Measurements from ENCODE around the gene PAXIP1. TPM values are rescaled to one million over a fixed set of nuclear protein-coding genes. Genes with fewer than 3 reads are reported as not detected.
A peak's percentile ranks its signal among the peaks of the same experiment; 100 is the strongest.

The PAXIP1 gene
- total RNA-seq, 2 experiments from 2014 or later, result 6.4 to 6.7 TPM

GRCh38 chr7:154956427-154956826 lies 46.5 kb downstream of the PAXIP1 start:
- DNase-seq (no peak), ATAC-seq (ENCODE audit: poor library complexity) (no peak)
- CTCF ChIA-PET, result interaction anchor here (1.3 kb wide), 1 partner anchor 21 kb away, joined by 3 read pairs; no protein-coding TSS in a partner anchor
- no peak overlapping the region for H3K27ac ChIP-seq (ENCODE audit: low read depth in 1 of 2, low read length in 2 of 2)
- H3K27me3 ChIP-seq (ENCODE audit: control insufficient read depth in 1 of 2, insufficient read depth in 2 of 2, low read length in 2 of 2), result no peaks in the 10 kb centered on the region
- H3K27ac Mint-ChIP-seq, result no peak overlapping the region
- no peaks in the 10 kb centered on the region for H3K9me3 ChIP-seq (ENCODE audit: control insufficient read depth in 1 of 2, insufficient read depth in 1 of 2, low read length in 2 of 2)
- H3K36me3 ChIP-seq (ENCODE audit: insufficient read depth, low read length), result peaks cover 45% of the 10 kb centered on the region
- peaks cover 77% of the 10 kb centered on the region for H3K36me3 Mint-ChIP-seq (ENCODE audit: low read depth)
- no peaks in the 10 kb centered on the region for H3K9me3 Mint-ChIP-seq
- no peaks in the 10 kb centered on the region for H3K4me1 Mint-ChIP-seq (ENCODE audit: low read depth)
- no peak for TF ChIP-seq CTCF (IDR thresholded peaks at IDR 0.05)
- H3K27me3 Mint-ChIP-seq, result no peaks in the 10 kb centered on the region
- H3K4me1 ChIP-seq (ENCODE audit: insufficient read depth, low read length), result no peaks in the 10 kb centered on the region
- intact Hi-C loops (cut with DNase I, micrococcal nuclease), result loop anchor here (5.0 to 10.0 kb wide), 2 partner anchors 41 to 48 kb away; partner anchors contain the start of gene PAXIP1 (in 1 of the 2)
- H3K4me3 ChIP-seq (ENCODE audit: low read length), result no peak overlapping the region
- H3K4me3 Mint-ChIP-seq, result no peak overlapping the region
- POLR2A ChIA-PET, result no interaction called here

- Mint-ChIP-seq H3K27ac (no peak overlapping the region), H3K4me1 (ENCODE audit: low read depth) (no peaks in the 10 kb centered on the region), H3K36me3 (ENCODE audit: low read depth) (peaks cover 73% of the 10 kb centered on the region), H3K27me3 (no peaks in the 10 kb centered on the region), H3K4me3 (no peak overlapping the region), H3K9me3 (no peaks in the 10 kb centered on the region)
- ChIA-PET POLR2A (interaction anchor here (0.7 to 2.1 kb wide), 2 partner anchors 11 to 26 kb away, joined by 3 to 9 read pairs; no protein-coding TSS in a partner anchor), CTCF (interaction anchor here (0.7 to 3.8 kb wide), 6 partner anchors 11 to 42 kb away, joined by 3 to 47 read pairs (median 5); no protein-coding TSS in a partner anchor)
- no peak overlapping the region for H3K27ac ChIP-seq (ENCODE audit: low read depth in 1 of 2, low read length in 2 of 2)
- no peaks in the 10 kb centered on the region for H3K9me3 ChIP-seq (ENCODE audit: control insufficient read depth in 1 of 2, insufficient read depth in 1 of 2, low read length in 2 of 2)
- no peaks in the 10 kb centered on the region for H3K27me3 ChIP-seq (ENCODE audit: control insufficient read depth in 1 of 2, insufficient read depth in 2 of 2, low read length in 2 of 2)
- peak; percentile 67 for TF ChIP-seq CTCF (IDR thresholded peaks at IDR 0.05)
- H3K4me1 ChIP-seq (ENCODE audit: insufficient read depth, low read length), result no peaks in the 10 kb centered on the region
- no peak overlapping the region for H3K4me3 ChIP-seq (ENCODE audit: low read length)
- DNase-seq (peak; percentile 58 to 83 (median 65)), ATAC-seq (ENCODE audit: poor library complexity) (peak; percentile 62)
- peaks cover 49% of the 10 kb centered on the region for H3K36me3 ChIP-seq (ENCODE audit: insufficient read depth, low read length)
- intact Hi-C loops (cut with DNase I, micrococcal nuclease), result loop anchor here (1.0 to 10.0 kb wide), 5 partner anchors 25 to 52 kb away; partner anchors contain the start of gene PAXIP1 (in 1 of the 2)
Observed at GRCh38 chr7:154953006-154953684, 49.8 kb downstream of the PAXIP1 start.

GRCh38 chr7:154950960-154951359 lies 52.0 kb downstream of the PAXIP1 start:
- H3K9me3 ChIP-seq (ENCODE audit: control insufficient read depth in 1 of 2, insufficient read depth in 1 of 2, low read length in 2 of 2), result no peaks in the 10 kb centered on the region
- H3K36me3 Mint-ChIP-seq (ENCODE audit: low read depth), result peaks cover 78% of the 10 kb centered on the region
- peaks cover 65% of the 10 kb centered on the region for H3K36me3 ChIP-seq (ENCODE audit: insufficient read depth, low read length)
- ChIA-PET CTCF (interaction anchor here (1.0 to 3.8 kb wide), 3 partner anchors 9 to 37 kb away, joined by 3 to 47 read pairs (median 3); no protein-coding TSS in a partner anchor), POLR2A (no interaction called here)
- no peak for TF ChIP-seq CTCF (IDR thresholded peaks at IDR 0.05)
- no peaks in the 10 kb centered on the region for H3K27me3 ChIP-seq (ENCODE audit: control insufficient read depth in 1 of 2, insufficient read depth in 2 of 2, low read length in 2 of 2)
- H3K4me1 ChIP-seq (ENCODE audit: insufficient read depth, low read length), result no peaks in the 10 kb centered on the region
- no peak overlapping the region for H3K4me3 Mint-ChIP-seq
- H3K9me3 Mint-ChIP-seq, result no peaks in the 10 kb centered on the region
- no peak overlapping the region for H3K27ac Mint-ChIP-seq
- ATAC-seq (ENCODE audit: poor library complexity), result no peak
- H3K27me3 Mint-ChIP-seq, result no peaks in the 10 kb centered on the region
- intact Hi-C loops (cut with DNase I, micrococcal nuclease), result loop anchor here in 1 of 2 experiments (10.0 kb wide), 1 partner anchor 54 kb away; the partner anchor contains the start of gene PAXIP1
- DNase-seq, result no peak
- H3K4me3 ChIP-seq (ENCODE audit: low read length), result no peak overlapping the region
- no peak overlapping the region for H3K27ac ChIP-seq (ENCODE audit: low read depth in 1 of 2, low read length in 2 of 2)
- H3K4me1 Mint-ChIP-seq (ENCODE audit: low read depth), result no peaks in the 10 kb centered on the region
